H1 (cell line): Measurements from ENCODE around the gene SOHLH2. TPM values are rescaled to one million over a fixed set of nuclear protein-coding genes. Genes with fewer than 3 reads are reported as not detected.

Experiments used
- CTCF ChIA-PET: fragments of 300-600 bp; sonication (Branson Sonifier 250); formaldehyde crosslinking; loops from one replicate; lab custom pipeline; 2021; ENCODE audit not compliant: partially characterized antibody; lab: Charles Lee
- POLR2A ChIA-PET: fragments of 300-600 bp; sonication (Branson Sonifier 250); formaldehyde crosslinking; loops from one replicate; lab custom pipeline; 2021; ENCODE audit warnings: inconsistent platforms; ENCODE audit not compliant: partially characterized antibody; lab: Charles Lee
- DNase-seq, 2 experiments: peaks; one replicate each; pipeline versions ENCODE4 v3.0.0 to v3.0.0-alpha.2; 2010 to 2022; ENCODE audit warnings: low spot score in 2 of 2, low read depth in 1 of 2, mixed read lengths in 1 of 2
- FAIRE-seq: peaks from 2 replicates; lab custom pipeline; 2011; peaks lifted over from hg19 to GRCh38; lab: Jason Lieb, UNC
- H2AFZ ChIP-seq: 2 replicates; pipeline ENCODE4 v1.8.1; 2012; ENCODE audit warnings: low read length, inconsistent platforms
- H2AK5ac ChIP-seq: 2 replicates; pipeline ENCODE4 v1.6.1; 2013; ENCODE audit warnings: low read depth, low read length
- H2BK120ac ChIP-seq: replicated peaks from 2 replicates; pipeline ENCODE3; 2013; ENCODE audit warnings: low read depth, low read length, inconsistent platforms
- H2BK12ac ChIP-seq: 2 replicates; pipeline ENCODE4 v1.6.1; 2013; ENCODE audit warnings: low read depth, low read length
- H2BK15ac ChIP-seq: 2 replicates; pipeline ENCODE4 v1.6.1; 2013; ENCODE audit warnings: low read length
- H2BK20ac ChIP-seq: 2 replicates; pipeline ENCODE4 v1.6.1; 2013; ENCODE audit warnings: low read length
- H2BK5ac ChIP-seq: 2 replicates; pipeline ENCODE4 v1.6.1; 2013; ENCODE audit warnings: low read depth, low read length
- H3K14ac ChIP-seq: 2 replicates; pipeline ENCODE4 v1.6.1; 2013; ENCODE audit warnings: inconsistent platforms; ENCODE audit not compliant: insufficient read length
- H3K18ac ChIP-seq: 2 replicates; pipeline ENCODE4 v1.6.1; 2013; ENCODE audit warnings: low read length; ENCODE audit errors: extremely low read depth
- H3K23ac ChIP-seq: 2 replicates; pipeline ENCODE4 v1.6.1; 2013; ENCODE audit warnings: inconsistent platforms; ENCODE audit not compliant: insufficient read length
- H3K23me2 ChIP-seq: 2 replicates; pipeline ENCODE4 v1.6.1; 2013; ENCODE audit warnings: low read depth, low read length
- H3K27ac ChIP-seq: 2 replicates; pipeline ENCODE4 v1.6.1; 2011; ENCODE audit warnings: low read depth, low read length, inconsistent platforms
- H3K27me3 ChIP-seq, 4 experiments: replicated peaks in 1 of 4; 1 replicate in 1 of 4; 2 replicates in 3 of 4; pipeline versions ENCODE4 v1.6.1 to v1.8.1; 2011 to 2013; ENCODE audit warnings: low read length in 3 of 4, mild to moderate bottlenecking in 3 of 4, inconsistent platforms in 2 of 4, mixed read lengths in 2 of 4, moderate library complexity in 1 of 4; ENCODE audit not compliant: control insufficient read depth in 3 of 4, insufficient read depth in 3 of 4; ENCODE audit errors: extremely low read depth in 1 of 4
- H3K36me3 ChIP-seq, 4 experiments: 2 replicates each; pipeline versions ENCODE4 v1.6.1 to v1.8.1; 2011 to 2013; ENCODE audit warnings: mild to moderate bottlenecking in 4 of 4, low read length in 3 of 4, moderate library complexity in 2 of 4, control low read depth in 1 of 4, inconsistent platforms in 1 of 4; ENCODE audit not compliant: insufficient read depth in 4 of 4, control insufficient read depth in 2 of 4
- H3K4ac ChIP-seq: replicated peaks from 2 replicates; pipeline ENCODE3; 2013; ENCODE audit warnings: low read length, low read depth, mixed read lengths, inconsistent platforms; ENCODE audit not compliant: insufficient read length
- H3K4me1 ChIP-seq, 4 experiments: replicated peaks in 1 of 4; 1 replicate in 1 of 4; 2 replicates in 3 of 4; pipeline versions ENCODE4 v1.6.1 to v1.8.1; 2011 to 2013; ENCODE audit warnings: low read length in 3 of 4, inconsistent platforms in 2 of 4, mixed read lengths in 1 of 4; ENCODE audit not compliant: insufficient read depth in 4 of 4, control insufficient read depth in 3 of 4
- H3K4me2 ChIP-seq, 2 experiments: 2 replicates each; pipeline versions ENCODE4 v1.6.1 to v1.8.1; 2011 to 2013; ENCODE audit warnings: low read depth in 2 of 2, low read length in 2 of 2, control low read depth in 1 of 2, inconsistent platforms in 1 of 2, mild to moderate bottlenecking in 1 of 2; ENCODE audit not compliant: insufficient read depth in 1 of 2
- H3K4me3 ChIP-seq, 4 experiments: fragments of 200-600, 300-600 bp in 1 of 4; sonication (generic), shearing (Covaris generic), sonication (Bioruptor Twin) in 1 of 4; 2 replicates each; pipeline versions ENCODE4 v1.5.1 to v1.8.1; 2011 to 2016; ENCODE audit warnings: low read length in 4 of 4, low read depth in 3 of 4, control low read depth in 2 of 4, inconsistent platforms in 2 of 4, mild to moderate bottlenecking in 2 of 4, mixed read lengths in 1 of 4, moderate library complexity in 1 of 4; ENCODE audit not compliant: insufficient read depth in 2 of 4; ENCODE audit errors: extremely low read depth in 1 of 4
- H3K56ac ChIP-seq: replicated peaks from 2 replicates; pipeline ENCODE3; 2013; ENCODE audit warnings: low read depth, mild to moderate bottlenecking, mixed read lengths, low read length, inconsistent platforms; ENCODE audit not compliant: insufficient read length
- H3K79me1 ChIP-seq: 2 replicates; pipeline ENCODE4 v1.6.1; 2013; ENCODE audit warnings: low read depth, low read length, control low read depth
- H3K79me2 ChIP-seq, 2 experiments: 2 replicates each; pipeline versions ENCODE4 v1.6.1 to v1.8.1; 2012 to 2013; ENCODE audit warnings: low read length in 2 of 2, mild to moderate bottlenecking in 2 of 2, inconsistent platforms in 1 of 2; ENCODE audit not compliant: insufficient read depth in 2 of 2, control insufficient read depth in 1 of 2
- H3K9ac ChIP-seq, 4 experiments: replicated peaks in 1 of 4; 1 replicate in 1 of 4; 2 replicates in 3 of 4; pipeline versions ENCODE4 v1.6.1 to v1.8.1; 2011 to 2013; ENCODE audit warnings: low read depth in 3 of 4, low read length in 3 of 4, control low read depth in 2 of 4, mild to moderate bottlenecking in 2 of 4, moderate library complexity in 2 of 4, inconsistent platforms in 1 of 4; ENCODE audit errors: extremely low read depth in 1 of 4
- H3K9me3 ChIP-seq, 2 experiments: 2 replicates each; pipeline versions ENCODE4 v1.6.1 to v1.8.1; 2012 to 2013; ENCODE audit warnings: mild to moderate bottlenecking in 2 of 2, moderate library complexity in 2 of 2, control low read depth in 1 of 2, inconsistent platforms in 1 of 2, low read depth in 1 of 2, low read length in 1 of 2, mixed read lengths in 1 of 2; ENCODE audit not compliant: insufficient read depth in 2 of 2
- H4K20me1 ChIP-seq, 2 experiments: replicated peaks in 1 of 2; 2 replicates each; pipeline versions ENCODE3 to v1.8.1; 2011 to 2013; ENCODE audit warnings: inconsistent platforms in 2 of 2, low read length in 2 of 2, mild to moderate bottlenecking in 1 of 2; ENCODE audit not compliant: insufficient read depth in 2 of 2, control insufficient read depth in 1 of 2
- H4K5ac ChIP-seq: 2 replicates; pipeline ENCODE4 v1.6.1; 2013; ENCODE audit warnings: low read length, low read depth, mixed read lengths, inconsistent platforms; ENCODE audit not compliant: insufficient read length
- H4K8ac ChIP-seq: 2 replicates; pipeline ENCODE4 v1.8.0; 2013; ENCODE audit warnings: mild to moderate bottlenecking, moderate library complexity, low read length, inconsistent platforms; ENCODE audit not compliant: insufficient read depth; ENCODE audit errors: extremely low read depth
- H4K91ac ChIP-seq: replicated peaks from 2 replicates; pipeline ENCODE3; 2013; ENCODE audit warnings: low read length, mixed read lengths, inconsistent platforms; ENCODE audit not compliant: insufficient read length
- BACH1 ChIP-seq: IDR thresholded peaks from 2 replicates; pipeline ENCODE4 v1.6.1; 2012; ENCODE audit warnings: low read length, improper control_type of control experiment
- KDM4A ChIP-seq: IDR thresholded peaks from one replicate; pipeline ENCODE4 v1.7.1; 2012; ENCODE audit warnings: low read depth, mild to moderate bottlenecking, moderate library complexity, low read length, inconsistent platforms; ENCODE audit not compliant: severe bottlenecking
- SIN3A ChIP-seq, 2 experiments: IDR thresholded peaks in 1 of 2; conservative IDR thresholded peaks in 1 of 2; 2 replicates each; pipeline ENCODE4 v1.6.1; 2011 to 2012; ENCODE audit warnings: low read length in 2 of 2, improper control_type of control experiment in 1 of 2, low read depth in 1 of 2, mild to moderate bottlenecking in 1 of 2
- SUZ12 ChIP-seq: fragments of 200-600 bp; sonication (generic); IDR thresholded peaks from 2 replicates; pipeline ENCODE4 v1.6.1; 2012; ENCODE audit warnings: mild to moderate bottlenecking, inconsistent platforms, low read length, moderate library complexity, mixed read lengths
- WGBS, 2 experiments: shearing (Covaris generic) in 1 of 2; methylation state at CpG; one replicate each; pipeline versions ENCODE4 v1.1.6 to v1.1.7; 2013 to 2015; ENCODE audit warnings: low lambda C conversion rate in 2 of 2, mixed read lengths in 2 of 2, inconsistent platforms in 1 of 2, low coverage in 1 of 2, missing lambda C conversion rate in 1 of 2; ENCODE audit not compliant: insufficient replicate concordance in 2 of 2, insufficient coverage in 1 of 2, insufficient read length in 1 of 2; ENCODE audit errors: extremely low coverage in 1 of 2, missing lambda C conversion rate in 1 of 2; 5-methylcytosine and 5-hydroxymethylcytosine counted together
- polyA plus RNA-seq, 7 experiments: library from polyadenylated mRNA; depleted of rRNA in 3 of 7; stranded (reverse) in 5 of 7; unstranded in 2 of 7; fragments of >200 nt in 5 of 7; fragments of 200-250 nt in 2 of 7; gene quantifications; 1 replicate in 5 of 7; 2 replicates in 1 of 7; 4 replicates in 1 of 7; pipeline versions ENCODE4 v1.2.1 to v1.2.3, GENCODE V29; 2011 to 2013; ENCODE audit warnings: missing spikeins in 2 of 7, mixed read lengths in 2 of 7
- total RNA-seq: library from RNA; stranded (reverse); fragmentation: NEBNext Ultra II Directional; extraction: Animal tissue kit (Norgen Biotek cat#: 25700); gene quantifications from 2 replicates; pipeline ENCODE4 v1.2.1, GENCODE V29; 2021

Gene SOHLH2
- total and polyA plus RNA-seq, 2 of the 8 experiments (the other 6 are each of a cell fraction or from before 2014, with no cell fraction given): 6.8 to 10.3 TPM

- H3K27me3 ChIP-seq: no peaks in the 10 kb centered on the region
- H3K4ac ChIP-seq: no peak overlapping the region
- no peak overlapping the region for H3K4me3 ChIP-seq
- H2BK20ac ChIP-seq: no peak overlapping the region
- POLR2A ChIA-PET: no interaction called here
- DNase-seq: no peak
- H3K36me3 ChIP-seq: no peaks in the 10 kb centered on the region; a peak in 2 of 8 replicates
- H2BK120ac ChIP-seq: no peak overlapping the region
- no peaks in the 10 kb centered on the region for H4K20me1 ChIP-seq
- TF ChIP-seq BACH1 (no peak), SUZ12 (no peak), SIN3A (conservative IDR thresholded peaks at IDR 0.05 in 1 of 2, IDR thresholded peaks at IDR 0.05 in 1 of 2; ENCODE audit: low read depth in 1 of 2, low read length in 2 of 2) (no peak), KDM4A (no peak)
- TF ChIP-seq, all 59 proteins: peak for 0
- CTCF ChIA-PET: no interaction called here
- H3K56ac ChIP-seq: no peak overlapping the region
- no peaks in the 10 kb centered on the region for H3K23me2 ChIP-seq
- H3K14ac ChIP-seq: no peak overlapping the region
- no peak overlapping the region for H4K91ac ChIP-seq
- 91% methylated on average over 1 of the region's 1 CpG; no CpG with 5 or more reads in 1 of the 2 experiments for WGBS, 2 experiments
- H4K8ac ChIP-seq: no peak overlapping the region
- H3K4me1 ChIP-seq: no peaks in the 10 kb centered on the region
- H2AK5ac ChIP-seq: no peak overlapping the region
- H2BK5ac ChIP-seq: no peak overlapping the region
- no peak overlapping the region for H3K23ac ChIP-seq
- H2BK12ac ChIP-seq: no peak overlapping the region
- H3K9me3 ChIP-seq: no peaks in the 10 kb centered on the region
- no peak overlapping the region for H3K9ac ChIP-seq
- H4K5ac ChIP-seq: no peak overlapping the region
- FAIRE-seq: no peak
- H3K4me2 ChIP-seq: no peak overlapping the region
- no peak overlapping the region for H3K18ac ChIP-seq
- H3K79me2 ChIP-seq: no peaks in the 10 kb centered on the region
- H2AFZ ChIP-seq: no peak overlapping the region
- H3K79me1 ChIP-seq: no peaks in the 10 kb centered on the region
- no peak overlapping the region for H2BK15ac ChIP-seq
- H3K27ac ChIP-seq: no peak overlapping the region
Measured at GRCh38 chr13:36193151-36193855, 21.1 kb downstream of the SOHLH2 start.
